HL-60 (cell line): ENCODE data around the gene DIP2C.

Experiments
- DNase-seq, 2 experiments: peaks; one replicate each; pipeline ENCODE4 v3.0.0-alpha.2; 2010 to 2020; ENCODE audit warnings: low read depth in 1 of 2, low spot score in 1 of 2
- H3K27ac ChIP-seq: fragments of 250-450 bp; sonication (Bioruptor Pico); replicated peaks from 2 replicates; pipeline ENCODE4 v1.5.1; 2020; ENCODE audit warnings: mild to moderate bottlenecking, moderate library complexity
- H3K27me3 ChIP-seq: fragments of 250-450 bp; sonication (Bioruptor Pico); 2 replicates; pipeline ENCODE4 v1.5.1; 2021; ENCODE audit warnings: mild to moderate bottlenecking, moderate library complexity; ENCODE audit not compliant: insufficient read depth, poor library complexity, severe bottlenecking
- H3K4me3 ChIP-seq: replicated peaks from 2 replicates; pipeline ENCODE4 v1.5.1; 2011; ENCODE audit warnings: mild to moderate bottlenecking, control low read depth, low read length; ENCODE audit not compliant: insufficient read depth
- CTCF ChIP-seq: IDR thresholded peaks from one replicate; pipeline ENCODE4 v1.5.1; 2011; ENCODE audit warnings: low read length, control low read depth, inconsistent platforms; ENCODE audit not compliant: insufficient read depth
- GABPA ChIP-seq: IDR thresholded peaks from 2 replicates; pipeline ENCODE4 v1.6.1; 2012; ENCODE audit warnings: low read depth
- POLR2AphosphoS5 ChIP-seq: IDR thresholded peaks from 2 replicates; pipeline ENCODE4 v1.6.1; 2012; ENCODE audit warnings: low read depth
- REST ChIP-seq: IDR thresholded peaks from 2 replicates; pipeline ENCODE4 v1.6.1; 2012; ENCODE audit warnings: low read depth; ENCODE audit not compliant: insufficient replicate concordance
- SPI1 ChIP-seq: IDR thresholded peaks from 2 replicates; pipeline ENCODE4 v1.6.1; 2012; ENCODE audit warnings: low read depth, mild to moderate bottlenecking, borderline replicate concordance

DIP2C gene

GRCh38 chr10:644076-644942 is 45.2 kb downstream of the DIP2C start:
- DNase-seq, result no peak
- Histone ChIP-seq H3K27ac (no peak overlapping the region), H3K4me3 (no peak overlapping the region), H3K27me3 (no peaks in the 10 kb centered on the region)
- TF ChIP-seq POLR2AphosphoS5 (no peak), SPI1 (no peak), CTCF (no peak), GABPA (no peak)

GRCh38 chr10:642186-642890 is 47.1 kb downstream of the DIP2C start:
- DNase-seq, result no peak
- TF ChIP-seq POLR2AphosphoS5, result no peak
- TF ChIP-seq REST, result no peak
- TF ChIP-seq GABPA, result no peak
- TF ChIP-seq CTCF, result no peak
- TF ChIP-seq SPI1, result no peak
- H3K27me3 ChIP-seq, result no peaks in the 10 kb centered on the region

GRCh38 chr10:641149-642010 is 48.1 kb downstream of the DIP2C start:
- no peak for DNase-seq
- no peak for TF ChIP-seq POLR2AphosphoS5
- no peak for TF ChIP-seq CTCF
- no peak for TF ChIP-seq SPI1
- TF ChIP-seq REST, result no peak
- no peak for TF ChIP-seq GABPA
- no peak overlapping the region for H3K4me3 ChIP-seq
- H3K27me3 ChIP-seq, result no peaks in the 10 kb centered on the region
- H3K27ac ChIP-seq, result no peak overlapping the region

More at GRCh38 chr10:642186-642890, 47.1 kb downstream of the DIP2C start:
- no peak overlapping the region for H3K27ac ChIP-seq
- no peak overlapping the region for H3K4me3 ChIP-seq
